BE2C (cell line): ENCODE results near the gene CANX.

Experiments
- DNase-seq: peaks from one replicate; pipeline ENCODE4 v3.0.0-alpha.2; 2020
- H3K27me3 ChIP-seq: fragments of 250-450 bp; sonication (Bioruptor Pico); 2 replicates; pipeline ENCODE4 v1.5.1; 2020; ENCODE audit warnings: mild to moderate bottlenecking
- H3K36me3 ChIP-seq: fragments of 250-450 bp; sonication (Bioruptor Pico); 2 replicates; pipeline ENCODE4 v1.5.1; 2020; ENCODE audit warnings: mild to moderate bottlenecking
- H3K4me1 ChIP-seq: fragments of 250-450 bp; sonication (Bioruptor Pico); 2 replicates; pipeline ENCODE4 v1.5.1; 2020
- H3K4me3 ChIP-seq: 2 replicates; pipeline ENCODE4 v1.5.1; 2011; ENCODE audit warnings: low read depth, low read length
- H3K9me3 ChIP-seq: fragments of 250-450 bp; sonication (Bioruptor Pico); 2 replicates; pipeline ENCODE4 v1.5.1; 2020
- TF ChIP-seq, protein P1 (sequence below): IDR thresholded peaks from 2 replicates; pipeline ENCODE4 v1.5.1; 2012; ENCODE audit warnings: mild to moderate bottlenecking, low read depth, low read length

Gene CANX

GRCh38 chr5:179749857-179750508 is 51.2 kb downstream of the CANX start:
- peaks cover 8% of the 10 kb centered on the region for H3K36me3 ChIP-seq
- no peaks in the 10 kb centered on the region for H3K27me3 ChIP-seq
- H3K9me3 ChIP-seq, result no peaks in the 10 kb centered on the region
- no peak for DNase-seq
- H3K4me3 ChIP-seq, result no peak overlapping the region
- TF ChIP-seq, protein P1, sequence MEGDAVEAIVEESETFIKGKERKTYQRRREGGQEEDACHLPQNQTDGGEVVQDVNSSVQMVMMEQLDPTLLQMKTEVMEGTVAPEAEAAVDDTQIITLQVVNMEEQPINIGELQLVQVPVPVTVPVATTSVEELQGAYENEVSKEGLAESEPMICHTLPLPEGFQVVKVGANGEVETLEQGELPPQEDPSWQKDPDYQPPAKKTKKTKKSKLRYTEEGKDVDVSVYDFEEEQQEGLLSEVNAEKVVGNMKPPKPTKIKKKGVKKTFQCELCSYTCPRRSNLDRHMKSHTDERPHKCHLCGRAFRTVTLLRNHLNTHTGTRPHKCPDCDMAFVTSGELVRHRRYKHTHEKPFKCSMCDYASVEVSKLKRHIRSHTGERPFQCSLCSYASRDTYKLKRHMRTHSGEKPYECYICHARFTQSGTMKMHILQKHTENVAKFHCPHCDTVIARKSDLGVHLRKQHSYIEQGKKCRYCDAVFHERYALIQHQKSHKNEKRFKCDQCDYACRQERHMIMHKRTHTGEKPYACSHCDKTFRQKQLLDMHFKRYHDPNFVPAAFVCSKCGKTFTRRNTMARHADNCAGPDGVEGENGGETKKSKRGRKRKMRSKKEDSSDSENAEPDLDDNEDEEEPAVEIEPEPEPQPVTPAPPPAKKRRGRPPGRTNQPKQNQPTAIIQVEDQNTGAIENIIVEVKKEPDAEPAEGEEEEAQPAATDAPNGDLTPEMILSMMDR, result 0 out of 2 replicates have a peak, but pooled peaks have one; percentile 25
- peaks cover under 1% of the 10 kb centered on the region for H3K4me1 ChIP-seq

DNA sequence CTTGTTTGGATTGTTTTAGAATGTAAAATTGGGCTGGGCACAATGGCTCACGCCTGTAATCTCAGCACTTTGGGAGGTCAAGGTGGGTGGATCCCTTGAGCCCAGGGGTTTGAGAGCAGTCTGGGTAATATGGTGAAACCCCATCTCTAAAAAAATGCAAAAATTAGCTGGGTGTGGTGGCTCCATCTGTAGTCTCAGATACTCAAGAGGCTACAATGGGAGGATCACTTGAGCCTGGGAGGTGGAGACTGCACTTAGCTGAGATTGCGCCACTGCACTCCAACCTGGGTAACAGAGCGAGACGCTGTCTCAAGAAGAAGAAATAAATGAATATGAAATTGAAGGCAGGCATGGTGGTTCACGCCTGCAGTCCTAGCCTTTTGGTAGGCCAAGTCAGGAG is 55.2 kb downstream of the CANX start:
- H3K4me3 ChIP-seq, result no peak overlapping the region
- H3K9me3 ChIP-seq, result no peaks in the 10 kb centered on the region
- no peak for DNase-seq
- no peaks in the 10 kb centered on the region; the same call in none of the 2 replicates for H3K36me3 ChIP-seq
- H3K27me3 ChIP-seq, result no peaks in the 10 kb centered on the region
- TF ChIP-seq, protein P1, result no peak
- peaks cover 4% of the 10 kb centered on the region for H3K4me1 ChIP-seq

- H3K4me3 ChIP-seq, result no peak overlapping the region
- no peaks in the 10 kb centered on the region for H3K27me3 ChIP-seq
- peaks cover 8% of the 10 kb centered on the region for H3K4me1 ChIP-seq
- no peak for DNase-seq
- no peaks in the 10 kb centered on the region; the same call in 1 of the 2 replicates for H3K36me3 ChIP-seq
- H3K9me3 ChIP-seq, result no peaks in the 10 kb centered on the region
- TF ChIP-seq, protein P1, result no peak
Observed at GRCh38 chr5:179755022-179755421, 56.3 kb downstream of the CANX start.

- Histone ChIP-seq H3K36me3 (no peaks in the 10 kb centered on the region), H3K4me1 (peaks cover 18% of the 10 kb centered on the region), H3K9me3 (no peaks in the 10 kb centered on the region), H3K4me3 (no peak overlapping the region), H3K27me3 (no peaks in the 10 kb centered on the region)
- DNase-seq, result no peak
- TF ChIP-seq, protein P1, result no peak
Observed at GRCh38 chr5:179758955-179759354, 60.2 kb downstream of the CANX start.

GRCh38 chr5:179759581-179760551 is 61.1 kb downstream of the CANX start:
- Histone ChIP-seq H3K4me1 (peaks cover 18% of the 10 kb centered on the region), H3K9me3 (no peaks in the 10 kb centered on the region), H3K4me3 (no peak overlapping the region), H3K27me3 (no peaks in the 10 kb centered on the region), H3K36me3 (no peaks in the 10 kb centered on the region)
- TF ChIP-seq, protein P1, result no peak
- DNase-seq, result no peak
